B cell (primary cell): ENCODE results near the gene KIF25. TPM values are rescaled to one million over a fixed set of nuclear protein-coding genes. Genes with fewer than 3 reads are reported as not detected.

ENCODE experiments used
- ATAC-seq: fragments of 200-7000 bp; cut with Tn5 transposase; one replicate; pipeline ENCODE4 v1.10.0; 2021; ENCODE audit warnings: low read depth, mild to moderate bottlenecking, moderate number of reproducible peaks, moderate library complexity
- CTCF ChIA-PET: fragments of 350-600 bp; sonication (Branson Sonifier 250); formaldehyde crosslinking; loops from one replicate; lab custom pipeline; 2021; ENCODE audit warnings: antibody characterized with exemption, inconsistent platforms; lab: Charles Lee
- POLR2A ChIA-PET: fragments of 350-600 bp; sonication (Branson Sonifier 250); formaldehyde crosslinking; loops from one replicate; lab custom pipeline; 2021; ENCODE audit warnings: antibody characterized with exemption; lab: Charles Lee
- DNase-seq: peaks from one replicate; pipeline ENCODE4 v3.0.0; 2013
- H2AFZ ChIP-seq: 2 replicates; pipeline ENCODE4 v1.6.1; 2012; ENCODE audit warnings: mild to moderate bottlenecking, low read depth, low read length; ENCODE audit not compliant: insufficient read depth, poor library complexity, severe bottlenecking
- H3K27ac ChIP-seq, 2 donors: 1 replicate in 1 of 2; 2 replicates in 1 of 2; pipeline ENCODE4 v1.5.1; 2012 to 2013; ENCODE audit warnings: low read length in 2 of 2, mild to moderate bottlenecking in 2 of 2, moderate library complexity in 1 of 2
- H3K27me3 ChIP-seq, 4 experiments: fragments of 200-600 bp in 1 of 4; sonication (generic) in 1 of 4; replicated peaks in 1 of 4; 1 replicate in 2 of 4; 2 replicates in 2 of 4; pipeline versions ENCODE4 v1.6.1 to v1.7.0; 2013 to 2016; ENCODE audit warnings: low read length in 3 of 4, mild to moderate bottlenecking in 2 of 4, mixed read lengths in 1 of 4, moderate library complexity in 1 of 4; ENCODE audit not compliant: insufficient read depth in 4 of 4, control insufficient read depth in 3 of 4; ENCODE audit errors: control extremely low read depth in 1 of 4
- H3K36me3 ChIP-seq, 2 experiments: replicated peaks in 1 of 2; 1 replicate in 1 of 2; 2 replicates in 1 of 2; pipeline versions ENCODE4 v1.6.1 to v1.7.1; 2013; ENCODE audit warnings: low read length in 1 of 2; ENCODE audit not compliant: insufficient read depth in 2 of 2, control insufficient read depth in 1 of 2; ENCODE audit errors: control extremely low read depth in 1 of 2, extremely low read depth in 1 of 2
- H3K4me1 ChIP-seq, 2 donors: fragments of 200-600 bp in 1 of 2; sonication (generic) in 1 of 2; 1 replicate in 1 of 2; 2 replicates in 1 of 2; pipeline versions ENCODE4 v1.5.1 to v1.6.1; 2013 to 2017; ENCODE audit warnings: low read length in 2 of 2; ENCODE audit not compliant: control insufficient read depth in 2 of 2, insufficient read depth in 2 of 2
- H3K4me2 ChIP-seq: replicated peaks from 2 replicates; pipeline ENCODE3; 2012; ENCODE audit warnings: mild to moderate bottlenecking, low read depth, low read length; ENCODE audit not compliant: poor library complexity, severe bottlenecking
- H3K4me3 ChIP-seq, 5 experiments: fragments of 200-600 bp in 1 of 5; sonication (generic) in 1 of 5; 1 replicate in 3 of 5; 2 replicates in 2 of 5; pipeline versions ENCODE4 v1.5.1 to v1.7.0; 2011 to 2016; ENCODE audit warnings: low read length in 4 of 5, mild to moderate bottlenecking in 4 of 5, low read depth in 2 of 5, control low read depth in 1 of 5, moderate library complexity in 1 of 5; ENCODE audit not compliant: insufficient read depth in 1 of 5; ENCODE audit errors: control extremely low read depth in 1 of 5, extremely low read depth in 1 of 5
- H3K79me2 ChIP-seq: fragments of 200-600 bp; sonication (generic); one replicate; pipeline ENCODE4 v1.6.0; 2016; ENCODE audit warnings: low read length; ENCODE audit not compliant: control insufficient read depth, insufficient read depth
- H3K9ac ChIP-seq: fragments of 200-600 bp; sonication (generic); 2 replicates; pipeline ENCODE4 v1.6.1; 2017; ENCODE audit warnings: mild to moderate bottlenecking, low read length, moderate library complexity
- H3K9me3 ChIP-seq, 3 donors: one replicate each; pipeline versions ENCODE4 v1.6.1 to v1.7.1; 2013; ENCODE audit warnings: low read length in 2 of 3; ENCODE audit not compliant: control insufficient read depth in 2 of 3, insufficient read depth in 1 of 3; ENCODE audit errors: control extremely low read depth in 1 of 3
- H4K20me1 ChIP-seq: 2 replicates; pipeline ENCODE4 v1.6.0; 2012; ENCODE audit warnings: mild to moderate bottlenecking, low read length; ENCODE audit not compliant: insufficient read depth, control insufficient read depth, poor library complexity, severe bottlenecking
- H3K27ac Mint-ChIP-seq: one replicate; pipeline ENCODE4 v1.8.0; 2021; ENCODE audit warnings: mixed read lengths
- H3K27me3 Mint-ChIP-seq: one replicate; pipeline ENCODE4 v1.8.0; 2021; ENCODE audit warnings: mixed read lengths
- H3K4me1 Mint-ChIP-seq: one replicate; pipeline ENCODE4 v1.8.0; 2021; ENCODE audit warnings: mixed read lengths
- H3K4me3 Mint-ChIP-seq: one replicate; pipeline ENCODE4 v1.8.0; 2021; ENCODE audit warnings: mixed read lengths
- H3K9me3 Mint-ChIP-seq: one replicate; pipeline ENCODE4 v1.8.0; 2022; ENCODE audit warnings: mixed read lengths; ENCODE audit not compliant: insufficient read depth
- EZH2 ChIP-seq: IDR thresholded peaks from 2 replicates; pipeline ENCODE4 v1.6.1; 2012; ENCODE audit warnings: borderline replicate concordance, low read depth, mild to moderate bottlenecking, moderate library complexity, low read length; ENCODE audit not compliant: insufficient read depth, poor library complexity, severe bottlenecking
- WGBS: methylation state at CpG from one replicate; pipeline ENCODE4 v1.1.5; 2013; ENCODE audit warnings: missing lambda C conversion rate; ENCODE audit not compliant: insufficient coverage; 5-methylcytosine and 5-hydroxymethylcytosine counted together
- intact Hi-C: fragments of 100-400 bp; cut with micrococcal nuclease; formaldehyde crosslinking; loops from one replicate; pipeline ENCODE4 v1.10.0; 2022
- polyA plus RNA-seq: library from polyadenylated mRNA; depleted of rRNA; stranded (reverse); fragments of >200 nt; gene quantifications from 2 replicates; pipeline ENCODE4 v1.2.3, GENCODE V29; 2012
- total RNA-seq, 2 donors: library from RNA; stranded (reverse); fragments of 120-200 nt in 1 of 2; gene quantifications; 1 replicate in 1 of 2; 2 replicates in 1 of 2; pipeline versions ENCODE4 v1.2.3 to v1.2.4, GENCODE V29; 2013 to 2022
- TF ChIP-seq, protein P1 (sequence below): fragments of 200-600 bp; IDR thresholded peaks from one replicate; pipeline ENCODE4 v1.8.0; 2022; ENCODE audit warnings: antibody characterized with exemption, mild to moderate bottlenecking

The KIF25 gene
- total and polyA plus RNA-seq, 2 donors (not counting 1 experiment from before 2014, with no cell fraction given), result not detected

DNA sequence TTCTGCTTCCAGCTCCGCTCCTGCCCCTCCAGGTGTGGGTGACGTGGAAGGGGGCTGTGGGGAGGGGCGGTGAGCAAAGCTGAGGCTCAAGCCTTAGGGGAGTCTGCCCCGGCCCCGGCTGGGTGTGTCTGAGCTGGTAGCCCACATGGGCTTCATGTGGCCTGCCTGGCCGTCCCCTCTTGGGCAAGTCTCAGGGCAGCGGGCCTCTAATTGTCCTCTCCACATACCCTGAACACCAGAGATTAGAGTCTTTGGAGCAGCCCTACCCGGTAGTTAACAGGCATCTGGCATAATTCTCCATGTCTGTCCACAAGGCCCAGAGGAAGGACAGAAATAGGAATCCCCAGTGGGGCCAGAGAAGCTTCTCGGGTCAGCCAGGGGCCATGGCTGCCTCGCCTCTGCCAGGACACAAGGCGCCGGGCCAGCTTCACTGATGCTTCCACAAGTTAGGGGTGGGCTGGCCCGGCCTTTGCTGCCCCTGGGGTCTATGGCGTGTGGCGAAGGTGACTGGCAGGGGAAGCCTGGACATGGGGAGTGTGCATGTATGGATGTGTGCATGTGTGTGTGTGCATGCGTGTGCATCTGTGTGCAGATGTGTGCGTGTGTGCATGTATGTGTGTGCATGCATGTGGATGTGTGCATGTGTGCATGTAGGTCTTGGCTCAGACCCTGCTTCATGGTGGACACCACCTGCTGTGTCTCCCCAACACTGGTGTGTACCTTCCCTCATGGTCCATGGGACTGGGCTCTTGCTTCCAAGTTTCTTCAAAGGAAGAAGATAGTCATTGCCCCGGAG, 57.5 kb downstream of the KIF25 start:
- Histone ChIP-seq H4K20me1 (no peaks in the 10 kb centered on the region), H3K9ac (no peak overlapping the region), H3K9me3 (peaks cover 0 to 9% (median 0%) of the 10 kb centered on the region in 3 donors), H3K79me2 (no peaks in the 10 kb centered on the region), H2AFZ (no peak overlapping the region), H3K4me1 (no peaks in the 10 kb centered on the region), H3K27me3 (no peaks in the 10 kb centered on the region), H3K27ac (no peak overlapping the region), H3K4me3 (no peak overlapping the region), H3K4me2 (no peak overlapping the region), H3K36me3 (no peaks in the 10 kb centered on the region)
- no peak for ATAC-seq
- intact Hi-C loops, result no loop called here
- WGBS, result 92% methylated on average over 14 of the region's 18 CpGs
- H3K27ac Mint-ChIP-seq, result no peak overlapping the region
- no peak for DNase-seq
- CTCF ChIA-PET, result no interaction called here
- no peak overlapping the region for H3K4me3 Mint-ChIP-seq
- H3K27me3 Mint-ChIP-seq, result no peaks in the 10 kb centered on the region
- no peaks in the 10 kb centered on the region for H3K4me1 Mint-ChIP-seq
- POLR2A ChIA-PET, result no interaction called here
- H3K9me3 Mint-ChIP-seq, result no peaks in the 10 kb centered on the region
- TF ChIP-seq EZH2, result no peak
- TF ChIP-seq, protein P1, sequence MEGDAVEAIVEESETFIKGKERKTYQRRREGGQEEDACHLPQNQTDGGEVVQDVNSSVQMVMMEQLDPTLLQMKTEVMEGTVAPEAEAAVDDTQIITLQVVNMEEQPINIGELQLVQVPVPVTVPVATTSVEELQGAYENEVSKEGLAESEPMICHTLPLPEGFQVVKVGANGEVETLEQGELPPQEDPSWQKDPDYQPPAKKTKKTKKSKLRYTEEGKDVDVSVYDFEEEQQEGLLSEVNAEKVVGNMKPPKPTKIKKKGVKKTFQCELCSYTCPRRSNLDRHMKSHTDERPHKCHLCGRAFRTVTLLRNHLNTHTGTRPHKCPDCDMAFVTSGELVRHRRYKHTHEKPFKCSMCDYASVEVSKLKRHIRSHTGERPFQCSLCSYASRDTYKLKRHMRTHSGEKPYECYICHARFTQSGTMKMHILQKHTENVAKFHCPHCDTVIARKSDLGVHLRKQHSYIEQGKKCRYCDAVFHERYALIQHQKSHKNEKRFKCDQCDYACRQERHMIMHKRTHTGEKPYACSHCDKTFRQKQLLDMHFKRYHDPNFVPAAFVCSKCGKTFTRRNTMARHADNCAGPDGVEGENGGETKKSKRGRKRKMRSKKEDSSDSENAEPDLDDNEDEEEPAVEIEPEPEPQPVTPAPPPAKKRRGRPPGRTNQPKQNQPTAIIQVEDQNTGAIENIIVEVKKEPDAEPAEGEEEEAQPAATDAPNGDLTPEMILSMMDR, result no peak

DNA sequence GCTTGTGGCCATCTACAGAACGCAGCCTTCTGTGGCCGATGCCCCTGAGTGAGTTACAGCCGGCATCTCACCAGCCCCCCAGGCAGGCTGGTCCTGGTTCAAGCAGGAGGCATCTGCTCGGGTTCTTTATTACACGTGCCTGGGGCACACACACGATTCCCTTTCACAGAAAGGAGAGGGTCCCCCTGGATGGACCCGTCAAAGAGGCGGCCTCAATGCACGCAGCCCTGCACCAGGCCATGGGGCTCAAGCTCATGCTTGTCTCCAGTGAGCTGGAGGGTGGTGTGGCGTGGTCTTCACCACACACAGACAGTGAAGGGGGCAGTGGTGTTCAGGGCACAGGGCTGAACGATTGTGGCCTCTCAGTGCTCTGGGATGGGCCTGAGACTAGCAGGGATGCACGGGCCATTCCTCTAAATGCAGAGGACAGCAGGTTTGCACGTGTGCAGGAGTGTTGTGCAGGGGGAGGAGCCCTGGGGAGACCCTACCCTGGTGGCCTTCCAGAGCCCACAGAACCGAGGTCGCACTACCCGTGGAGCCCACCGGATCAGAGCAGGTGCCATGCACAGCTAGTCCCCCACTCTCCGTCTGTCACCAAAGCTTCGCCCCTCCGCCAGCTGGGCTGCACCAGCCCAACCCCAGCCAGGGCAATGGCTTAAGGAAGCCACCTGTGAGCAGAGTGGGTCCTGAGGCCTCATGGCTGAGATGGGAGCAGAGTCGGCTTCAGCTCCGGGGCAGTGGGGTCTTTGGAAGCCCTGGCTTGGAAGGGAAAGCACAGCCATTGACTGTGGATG, 58.4 kb downstream of the KIF25 start:
- no peak for ATAC-seq
- Mint-ChIP-seq H3K27me3 (no peaks in the 10 kb centered on the region), H3K4me3 (no peak overlapping the region), H3K27ac (no peak overlapping the region), H3K4me1 (no peaks in the 10 kb centered on the region), H3K9me3 (no peaks in the 10 kb centered on the region)
- H3K9me3 ChIP-seq, result peaks cover 0 to 6% (median 0%) of the 10 kb centered on the region in 3 donors
- H3K4me1 ChIP-seq, result no peaks in the 10 kb centered on the region
- H3K27me3 ChIP-seq, result no peaks in the 10 kb centered on the region
- H3K36me3 ChIP-seq, result no peaks in the 10 kb centered on the region
- no peak overlapping the region for H3K9ac ChIP-seq
- ChIA-PET CTCF (no interaction called here), POLR2A (no interaction called here)
- no peaks in the 10 kb centered on the region for H3K79me2 ChIP-seq
- H3K4me3 ChIP-seq, result no peak overlapping the region
- no peak overlapping the region for H3K4me2 ChIP-seq
- no peaks in the 10 kb centered on the region for H4K20me1 ChIP-seq
- 93% methylated on average over 22 of the region's 22 CpGs for WGBS
- H2AFZ ChIP-seq, result no peak overlapping the region
- intact Hi-C loops, result no loop called here
- no peak for DNase-seq
- TF ChIP-seq, protein P1, result no peak
- no peak for TF ChIP-seq EZH2
- H3K27ac ChIP-seq, result no peak overlapping the region
